Stimulated activated CD8-positive, alpha-beta memory T cell treated with anti-CD3 and anti-CD28 coated beads, Interleukin-15, amount 100 ng/mL, for 48 hours (primary cell): ENCODE data around the gene DNAI1.
"Not testable (repeated sequence)": the region's sequence is repeated elsewhere in the genome, so short reads cannot be mapped to it uniquely, and the experiment has no call there.

ENCODE experiments used
- DNase-seq, 2 donors: peaks; one replicate each; pipeline ENCODE4 v3.0.0-alpha.2; 2020; ENCODE audit warnings: low read depth in 2 of 2

DNAI1 gene

DNA sequence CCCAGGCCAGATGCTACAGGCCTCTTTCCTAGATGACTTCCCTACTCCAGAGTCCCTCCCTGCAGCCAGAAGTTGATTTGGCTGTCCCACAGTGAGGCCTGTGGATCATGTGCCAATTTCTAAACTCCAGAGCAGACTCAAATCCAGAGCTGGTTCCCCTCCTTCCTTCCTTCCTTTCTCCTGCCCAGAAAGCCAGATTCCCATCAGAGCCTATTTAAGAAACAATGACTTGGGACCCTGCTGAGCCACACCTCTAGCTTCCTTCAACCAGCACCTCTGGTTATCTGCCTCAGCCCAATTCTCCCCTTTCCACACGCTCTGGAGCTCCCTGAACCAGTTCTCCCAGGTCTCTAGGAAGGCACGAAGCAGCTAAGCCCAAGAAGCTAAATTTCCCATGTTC lies 7.5 kb upstream of the DNAI1 start:
- DNase-seq, result no peak

DNA sequence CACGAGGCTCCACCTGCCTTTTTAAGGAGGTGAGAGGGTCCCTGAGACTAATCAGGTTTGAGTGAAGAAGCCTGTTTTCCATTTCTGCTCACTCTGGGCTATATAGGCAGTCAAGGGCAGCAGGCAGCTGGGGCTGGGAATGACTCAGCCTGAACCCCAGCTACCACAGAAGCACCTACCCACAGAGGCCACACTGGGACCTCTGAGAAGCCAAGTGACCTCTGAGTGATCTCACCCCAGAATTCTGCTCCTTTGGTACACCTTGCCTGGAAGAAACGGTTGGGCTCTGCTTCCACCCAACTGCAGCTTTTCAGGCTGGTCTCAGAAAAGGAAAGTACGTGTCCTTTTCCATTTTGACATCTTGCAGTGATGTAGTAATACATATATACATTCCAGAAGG lies 7.1 kb upstream of the DNAI1 start:
- peak; percentile 27 to 46 for DNase-seq

- no peak for DNase-seq
These were observed 6.0 kb upstream of the DNAI1 start for GRCh38 chr9:34452568-34452967.

DNA sequence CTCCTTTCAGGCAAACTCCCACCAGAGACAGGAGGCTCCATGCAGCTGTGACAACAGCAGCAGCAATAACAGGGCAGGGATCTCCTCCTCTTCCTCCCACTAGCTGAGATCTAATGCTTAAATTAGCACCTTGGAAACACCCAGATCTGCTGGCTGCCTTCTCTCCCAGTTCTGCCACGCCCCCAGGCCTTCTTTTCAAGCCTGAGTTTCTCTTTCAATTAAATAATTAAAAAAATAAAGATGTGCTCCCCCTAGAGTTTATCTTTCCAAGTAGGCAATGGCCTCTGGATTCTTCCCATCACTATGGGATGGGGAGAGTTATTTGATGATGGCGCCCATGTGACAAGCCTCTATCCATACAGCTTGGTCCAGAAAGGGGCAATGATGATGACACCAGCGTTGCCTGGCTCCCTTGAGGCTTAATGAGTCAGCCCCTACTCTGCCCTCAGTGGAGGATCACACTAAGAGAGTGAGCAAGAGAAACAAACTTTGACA lies 4.0 kb upstream of the DNAI1 start:
- peak in 1 of 2 donors; percentile 18 for DNase-seq

- no peak for DNase-seq
These were observed 2.5 kb upstream of the DNAI1 start for GRCh38 chr9:34456151-34456550.

GRCh38 chr9:34456746-34457145 lies 1.9 kb upstream of the DNAI1 start:
- no peak for DNase-seq

GRCh38 chr9:34457266-34458012 lies 1.2 kb upstream of the DNAI1 start:
- DNase-seq, result no peak

- DNase-seq, result no peak
These were observed 345 bp downstream of the DNAI1 start for GRCh38 chr9:34458959-34459340.

GRCh38 chr9:34459356-34459755 lies 751 bp downstream of the DNAI1 start:
- DNase-seq, result no peak

DNA sequence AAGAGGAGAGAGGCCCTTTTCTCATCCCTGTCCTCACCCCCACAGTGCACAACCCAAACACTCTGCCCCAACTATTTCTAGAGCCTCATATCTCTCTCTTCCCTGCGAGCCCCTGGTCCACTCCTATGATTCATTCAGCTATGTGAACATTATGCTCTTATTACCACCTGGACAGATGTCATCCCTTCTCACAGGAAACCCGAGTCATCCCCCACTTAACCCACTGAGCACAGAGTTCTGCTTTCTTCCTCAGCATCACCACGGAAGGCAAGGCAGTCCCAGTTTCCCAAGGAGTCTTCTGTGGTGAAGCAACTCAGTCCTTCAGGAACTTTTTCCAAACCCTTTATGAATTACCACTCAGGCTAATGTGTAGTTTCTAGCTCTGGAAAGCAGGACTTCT lies 1.3 kb downstream of the DNAI1 start:
- DNase-seq, result no peak

DNA sequence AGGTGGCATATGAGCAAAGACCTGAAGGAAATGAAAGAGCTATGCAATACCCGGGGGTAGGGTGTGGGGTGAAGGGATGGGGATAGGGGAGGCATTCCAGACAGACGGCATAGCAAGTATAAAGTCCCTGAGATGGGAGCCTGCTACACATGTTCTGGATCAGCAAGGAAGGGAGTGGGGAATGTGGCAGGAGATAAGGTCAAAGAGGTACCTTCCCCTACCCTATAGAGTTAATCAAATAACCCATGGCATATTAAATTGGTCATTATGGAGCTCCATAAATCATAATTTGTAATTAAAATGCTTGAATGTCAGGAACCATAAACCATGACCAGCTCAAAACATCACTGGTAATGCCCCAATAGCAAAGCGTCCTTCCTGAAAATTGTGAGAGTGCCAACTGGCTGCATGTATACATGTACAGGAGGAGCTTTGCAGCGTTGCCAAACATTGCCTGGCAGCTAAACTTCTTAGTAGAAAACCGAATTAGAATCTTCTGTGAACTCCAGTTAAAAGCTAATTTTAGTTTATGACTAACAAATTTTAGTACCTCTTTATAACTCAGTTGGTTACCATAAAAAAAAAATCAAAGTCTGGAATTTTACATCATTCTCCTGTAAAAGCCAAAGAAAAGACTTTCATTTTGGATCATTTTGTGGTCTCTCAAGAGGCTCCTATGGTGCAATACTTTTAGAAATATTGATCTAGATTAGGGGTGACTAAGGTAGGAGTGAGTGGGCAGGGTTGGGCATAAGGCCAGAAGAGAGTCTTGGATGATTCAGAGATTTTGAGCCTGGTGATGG lies 4.7 kb downstream of the DNAI1 start:
- DNase-seq, result peak; percentile 42 to 70

DNA sequence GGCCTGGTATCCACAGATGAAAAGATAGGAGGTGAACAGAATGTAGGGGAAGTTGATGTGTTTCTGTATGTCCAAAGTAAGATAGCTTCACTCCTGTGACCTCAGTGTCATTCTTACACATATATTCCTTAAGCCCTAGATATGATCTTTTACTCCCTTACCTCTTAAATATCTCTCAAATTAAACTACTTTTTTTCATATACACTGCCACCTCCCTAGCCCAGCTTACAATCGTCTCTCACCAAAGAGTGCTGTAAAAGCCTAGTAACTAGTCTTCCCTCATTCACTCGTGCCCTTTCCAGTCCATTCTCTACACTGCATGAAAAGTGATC lies 5.3 kb downstream of the DNAI1 start:
- DNase-seq, result no peak

DNA sequence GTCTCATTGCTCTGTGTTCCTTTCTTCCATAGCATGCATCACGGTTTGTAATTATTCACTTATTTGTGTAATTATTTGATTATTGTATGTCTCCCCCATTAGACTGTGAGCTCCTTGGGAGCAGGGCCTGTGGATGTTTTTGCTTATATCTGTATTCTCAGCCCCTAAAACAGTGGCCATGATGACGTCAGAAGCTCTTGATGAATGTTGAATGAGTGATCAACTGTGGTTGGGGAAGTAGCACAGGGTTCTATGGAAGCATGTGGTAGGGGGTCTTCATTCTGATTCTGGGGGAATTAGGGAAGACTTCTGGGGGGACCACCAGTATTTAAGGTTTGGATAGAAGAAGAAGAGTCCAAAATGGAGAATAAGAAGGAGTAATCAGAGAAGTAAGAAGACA lies 6.0 kb downstream of the DNAI1 start:
- DNase-seq, result no peak

GRCh38 chr9:34465468-34465867 lies 6.9 kb downstream of the DNAI1 start:
- DNase-seq, result no peak

DNA sequence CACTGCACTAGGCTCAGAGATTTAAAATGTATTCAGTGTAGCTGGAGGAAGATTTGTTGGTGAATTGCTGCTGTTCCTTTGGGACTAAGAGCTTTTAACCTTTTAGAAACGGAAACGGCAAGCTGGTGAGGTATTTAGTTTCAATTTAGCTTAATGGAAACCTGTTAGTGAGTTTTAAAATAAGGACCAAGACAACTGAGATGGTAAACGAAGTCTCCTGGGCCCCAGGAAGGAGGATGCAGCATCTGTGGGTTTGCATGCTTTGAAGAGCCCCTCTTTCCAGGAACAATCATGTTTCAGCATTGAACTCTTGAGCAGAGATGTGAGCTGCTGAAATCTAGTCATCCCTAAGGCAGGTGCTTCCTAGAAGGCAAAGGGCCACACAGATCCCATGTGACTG lies 16.5 kb downstream of the DNAI1 start:
- DNase-seq, result no peak

DNA sequence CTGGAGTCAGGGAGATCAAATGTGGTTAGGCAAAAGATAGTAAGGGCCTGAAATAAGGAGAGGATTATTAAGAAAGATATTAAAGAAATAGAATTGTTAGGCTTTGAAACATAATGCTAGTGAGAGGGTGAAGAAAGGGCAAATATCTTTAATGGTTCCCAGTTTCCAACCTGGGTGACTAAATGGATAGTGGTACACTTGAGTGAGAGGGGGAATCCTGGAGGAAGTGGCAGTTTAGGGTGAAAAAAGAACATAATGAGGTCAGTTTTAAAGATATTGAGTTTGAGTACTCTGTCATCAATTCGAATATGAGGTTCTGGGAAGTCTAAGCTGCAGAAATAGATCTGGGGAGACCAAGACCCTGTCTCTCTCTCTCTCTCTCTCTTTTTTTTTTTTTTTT lies 18.9 kb downstream of the DNAI1 start:
- no peak for DNase-seq

GRCh38 chr9:34479431-34479866 lies 20.8 kb downstream of the DNAI1 start:
- DNase-seq, result no peak

GRCh38 chr9:34481620-34482019 lies 23.0 kb downstream of the DNAI1 start:
- DNase-seq, result not testable (repeated sequence)

DNA sequence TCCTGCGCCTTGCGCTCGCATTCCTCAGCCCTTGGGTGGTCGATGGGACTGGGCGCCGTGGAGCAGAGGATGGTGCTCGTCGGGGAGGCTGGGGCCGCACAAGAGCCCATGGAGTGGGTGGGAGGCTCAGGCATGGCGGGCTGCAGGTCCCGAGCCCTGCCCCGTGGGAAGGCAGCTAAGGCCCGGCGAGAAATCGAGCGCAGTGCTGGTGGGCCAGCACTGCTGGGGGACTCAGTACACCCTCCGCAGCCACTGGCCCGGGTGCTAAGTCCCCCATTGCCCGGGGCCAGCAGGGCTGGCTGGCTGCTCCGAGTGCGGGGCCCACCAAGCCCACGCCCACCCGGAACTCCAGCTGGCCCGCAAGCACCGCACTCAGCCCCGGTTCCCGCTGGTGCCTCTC lies 24.1 kb downstream of the DNAI1 start:
- not testable (repeated sequence) for DNase-seq

GRCh38 chr9:34484678-34485077 lies 26.1 kb downstream of the DNAI1 start:
- DNase-seq, result no peak

- no peak for DNase-seq
These were observed 27.2 kb downstream of the DNAI1 start for GRCh38 chr9:34485822-34486221.

DNA sequence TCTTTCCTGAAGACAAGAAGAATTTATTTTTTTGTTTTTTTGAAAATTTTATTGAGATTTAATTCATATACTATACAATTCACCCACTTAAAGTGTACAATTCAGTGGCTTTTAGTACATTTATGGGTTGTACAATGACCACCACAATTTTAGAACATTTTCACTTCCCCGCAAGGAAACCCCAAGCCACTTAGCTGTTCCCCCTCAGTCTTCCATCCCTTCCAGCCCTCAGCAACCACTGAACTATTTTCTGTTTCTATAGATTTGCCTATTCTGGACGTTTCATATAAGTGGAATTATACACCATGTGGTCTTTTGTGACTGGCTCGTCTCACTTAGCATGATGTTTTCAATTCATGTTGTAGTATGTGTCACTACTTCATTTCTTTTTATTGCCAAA lies 28.0 kb downstream of the DNAI1 start:
- DNase-seq, result no peak

GRCh38 chr9:34490360-34490759 lies 31.8 kb downstream of the DNAI1 start:
- no peak for DNase-seq
